Endothelial cell of umbilical vein (primary cell): Measurements from ENCODE around the gene PEG3. TPM values are rescaled to one million over a fixed set of nuclear protein-coding genes. Genes with fewer than 3 reads are reported as not detected.
"Not testable (repeated sequence)": the region's sequence is repeated elsewhere in the genome, so short reads cannot be mapped to it uniquely, and the experiment has no call there.

Source experiments
- BruUV-seq: library from RNA; stranded (reverse); fragments of 400-500 nt; replicated peaks from 2 replicates; lab custom pipeline; 2021; lab: Mats Ljungman, UMichigan
- CTCF ChIA-PET: fragments of 300-600, 350-600 bp; sonication (Branson Sonifier 250); formaldehyde crosslinking; loops from one replicate; lab custom pipeline; 2021; ENCODE audit warnings: antibody characterized with exemption, inconsistent platforms; lab: Charles Lee
- POLR2A ChIA-PET: fragments of 300-600, 350-600 bp; sonication (Branson Sonifier 250); formaldehyde crosslinking; loops from one replicate; lab custom pipeline; 2021; ENCODE audit warnings: antibody characterized with exemption, inconsistent platforms; lab: Charles Lee
- DNase-seq: peaks from one replicate; pipeline ENCODE4 v3.0.0-alpha.2; 2011; ENCODE audit warnings: low read depth, low spot score
- FAIRE-seq: peaks from 2 replicates; lab custom pipeline; 2011; peaks lifted over from hg19 to GRCh38; lab: Jason Lieb, UNC
- H2AFZ ChIP-seq: 2 replicates; pipeline ENCODE4 v1.6.0; 2012; ENCODE audit warnings: low read depth, low read length, control low read depth, inconsistent platforms
- H3K27ac ChIP-seq: 2 replicates; pipeline ENCODE4 v1.5.1; 2011; ENCODE audit warnings: low read depth, mild to moderate bottlenecking, control low read depth, low read length, moderate library complexity; ENCODE audit not compliant: insufficient read depth
- H3K27me3 ChIP-seq, 2 experiments: 2 replicates each; pipeline versions ENCODE4 v1.6.0 to v1.6.1; 2011; ENCODE audit warnings: low read length in 2 of 2, mixed read lengths in 1 of 2; ENCODE audit not compliant: control insufficient read depth in 2 of 2, insufficient read depth in 2 of 2
- H3K36me3 ChIP-seq, 2 experiments: 2 replicates in 1 of 2; 3 replicates in 1 of 2; pipeline ENCODE4 v1.5.1; 2011; ENCODE audit warnings: low read length in 2 of 2, mild to moderate bottlenecking in 1 of 2, moderate library complexity in 1 of 2; ENCODE audit not compliant: control insufficient read depth in 2 of 2, insufficient read depth in 2 of 2; ENCODE audit errors: extremely low read depth in 1 of 2
- H3K4me1 ChIP-seq: 3 replicates; pipeline ENCODE4 v1.5.1; 2011; ENCODE audit warnings: mild to moderate bottlenecking, low read length; ENCODE audit not compliant: control insufficient read depth, insufficient read depth; ENCODE audit errors: extremely low read depth
- H3K4me2 ChIP-seq: 2 replicates; pipeline ENCODE4 v1.6.1; 2011; ENCODE audit warnings: low read length, control low read depth, mixed read lengths; ENCODE audit not compliant: insufficient read depth
- H3K4me3 ChIP-seq, 3 experiments: fragments of 200-600 bp in 1 of 3; sonication (generic), shearing (Covaris generic) in 1 of 3; replicated peaks in 1 of 3; 2 replicates each; pipeline ENCODE4 v1.5.1; 2011 to 2016; ENCODE audit warnings: control low read depth in 3 of 3, low read length in 3 of 3, mild to moderate bottlenecking in 2 of 3, inconsistent platforms in 1 of 3, low read depth in 1 of 3, moderate library complexity in 1 of 3; ENCODE audit not compliant: insufficient read depth in 1 of 3
- H3K79me2 ChIP-seq: 2 replicates; pipeline ENCODE4 v1.6.0; 2012; ENCODE audit warnings: low read length, inconsistent platforms; ENCODE audit not compliant: control insufficient read depth, insufficient read depth
- H3K9ac ChIP-seq: replicated peaks from 2 replicates; pipeline ENCODE3; 2011; ENCODE audit warnings: low read length, control low read depth; ENCODE audit not compliant: insufficient read depth; ENCODE audit errors: extremely low read depth
- H3K9me1 ChIP-seq: replicated peaks from 3 replicates; pipeline ENCODE4 v1.6.0; 2011; ENCODE audit warnings: mild to moderate bottlenecking, low read length; ENCODE audit not compliant: control insufficient read depth, insufficient read depth; ENCODE audit errors: extremely low read depth
- H3K9me3 ChIP-seq: replicated peaks from 2 replicates; pipeline ENCODE4 v1.5.1; 2012; ENCODE audit warnings: low read length, inconsistent platforms; ENCODE audit not compliant: control insufficient read depth, insufficient read depth
- H4K20me1 ChIP-seq: replicated peaks from 2 replicates; pipeline ENCODE3; 2011; ENCODE audit warnings: mild to moderate bottlenecking, low read length; ENCODE audit not compliant: control insufficient read depth, insufficient read depth; ENCODE audit errors: extremely low read depth
- CTCF ChIP-seq, 2 donors: IDR thresholded peaks; 1 replicate in 1 of 2; 2 replicates in 1 of 2; pipeline ENCODE4 v1.5.1; 2011; ENCODE audit warnings: low read length in 2 of 2, mild to moderate bottlenecking in 2 of 2, moderate library complexity in 2 of 2, control low read depth in 1 of 2, inconsistent platforms in 1 of 2, low read depth in 1 of 2; ENCODE audit not compliant: insufficient read depth in 1 of 2; ENCODE audit errors: extremely low read depth in 1 of 2
- EZH2 ChIP-seq: IDR thresholded peaks from 2 replicates; pipeline ENCODE4 v1.6.1; 2012; ENCODE audit warnings: borderline replicate concordance, low read depth, mild to moderate bottlenecking, moderate library complexity, low read length, inconsistent platforms; ENCODE audit not compliant: severe bottlenecking
- FOS ChIP-seq: IDR thresholded peaks from 2 replicates; pipeline ENCODE4 v1.6.1; 2011; ENCODE audit warnings: mild to moderate bottlenecking, low read length, moderate library complexity, borderline replicate concordance; ENCODE audit not compliant: insufficient read depth
- POLR2A ChIP-seq: IDR thresholded peaks from 2 replicates; pipeline ENCODE4 v1.6.1; 2012; ENCODE audit warnings: low read depth, mild to moderate bottlenecking, control low read depth, low read length
- POLR2AphosphoS5 ChIP-seq: IDR thresholded peaks from 2 replicates; pipeline ENCODE4 v1.6.1; 2012; ENCODE audit warnings: low read depth, mild to moderate bottlenecking, control low read depth, low read length, moderate library complexity; ENCODE audit not compliant: insufficient read depth
- dilution Hi-C: fragments of 300-500 bp; cut with MboI; formaldehyde crosslinking; loops from one replicate; pipeline ENCODE4 v1.15.0; 2019; ENCODE audit warnings: low sequenced_read_pairs; ENCODE audit not compliant: extremely low pct_ligation_motif_present
- intact Hi-C: fragments of 100-400 bp; cut with micrococcal nuclease; formaldehyde crosslinking; loops from one replicate; pipeline ENCODE4 v1.10.0; 2022
- polyA plus RNA-seq, 4 experiments: library from polyadenylated mRNA; depleted of rRNA in 3 of 4; stranded (reverse) in 3 of 4; unstranded in 1 of 4; fragments of >200 nt; gene quantifications; 2 replicates each; pipeline versions ENCODE4 v1.2.1 to v1.2.3, GENCODE V29; 2011 to 2012; ENCODE audit warnings: missing spikeins in 1 of 4
- total RNA-seq: library from RNA; stranded (reverse); gene quantifications from 2 replicates; pipeline ENCODE4 v1.2.3, GENCODE V29; 2021

The PEG3 gene
- total and polyA plus RNA-seq, 2 donors (not counting 3 experiments of a cell fraction or from before 2014, with no cell fraction given): 0.27 TPM; not detected in 1

- Histone ChIP-seq H3K79me2 (no peaks in the 10 kb centered on the region), H3K4me2 (no peak overlapping the region), H3K9ac (no peak overlapping the region), H3K9me1 (no peaks in the 10 kb centered on the region), H3K4me3 (no peak overlapping the region), H3K27me3 (no peaks in the 10 kb centered on the region), H4K20me1 (no peaks in the 10 kb centered on the region), H3K9me3 (peaks cover 7% of the 10 kb centered on the region), H2AFZ (no peak overlapping the region), H3K27ac (no peak overlapping the region), H3K36me3 (no peaks in the 10 kb centered on the region), H3K4me1 (no peaks in the 10 kb centered on the region)
- no peak for FAIRE-seq
- intact Hi-C loops: no loop called here
- TF ChIP-seq POLR2AphosphoS5 (no peak), POLR2A (no peak), FOS (no peak), CTCF (IDR thresholded peaks at IDR 0.05; ENCODE audit: extremely low read depth in 1 of 2, insufficient read depth in 1 of 2, low read depth in 1 of 2, low read length in 2 of 2) (no peak), EZH2 (no peak)
- no TSS peak for BruUV-seq
- dilution Hi-C loops: no loop called here
- no peak for DNase-seq
- POLR2A ChIA-PET: no interaction called here
- CTCF ChIA-PET: no interaction called here
Observed at GRCh38 chr19:56862741-56863140, 22.2 kb upstream of the PEG3 start.

- intact Hi-C loops, DNase-seq, H3K27ac ChIP-seq, H4K20me1 ChIP-seq, H3K36me3 ChIP-seq, CTCF ChIA-PET, H3K4me3 ChIP-seq, BruUV-seq, POLR2A ChIA-PET, H3K9ac ChIP-seq, H3K9me1 ChIP-seq, FAIRE-seq, H3K27me3 ChIP-seq, dilution Hi-C loops, H2AFZ ChIP-seq, H3K9me3 ChIP-seq, H3K4me2 ChIP-seq, H3K4me1 ChIP-seq, H3K79me2 ChIP-seq: not testable (repeated sequence)
Observed at GRCh38 chr19:56860409-56860808, 19.9 kb upstream of the PEG3 start.
